Ectodermal cell (in vitro differentiated cells): ENCODE results near the gene CDH22.

Experiments used
- H3K27ac ChIP-seq: 2 replicates; pipeline ENCODE4 v1.7.0; 2013; ENCODE audit warnings: mild to moderate bottlenecking, low read depth, low read length; ENCODE audit not compliant: insufficient read depth, poor library complexity, severe bottlenecking
- H3K27me3 ChIP-seq: 2 replicates; pipeline ENCODE4 v1.7.0; 2013; ENCODE audit warnings: mild to moderate bottlenecking, low read length; ENCODE audit not compliant: insufficient read depth, control insufficient read depth, poor library complexity, severe bottlenecking
- H3K36me3 ChIP-seq: one replicate; pipeline ENCODE4 v1.7.0; 2013; ENCODE audit warnings: low read length; ENCODE audit not compliant: control insufficient read depth, insufficient read depth
- H3K4me1 ChIP-seq: one replicate; pipeline ENCODE4 v1.7.0; 2013; ENCODE audit warnings: low read length; ENCODE audit not compliant: control insufficient read depth, insufficient read depth
- H3K4me3 ChIP-seq: 2 replicates; pipeline ENCODE4 v1.7.0; 2013; ENCODE audit warnings: low read depth, low read length, control low read depth; ENCODE audit not compliant: insufficient read depth
- H3K9me3 ChIP-seq: 2 replicates; pipeline ENCODE4 v1.7.0; 2013; ENCODE audit warnings: mild to moderate bottlenecking, low read length, moderate library complexity; ENCODE audit not compliant: control insufficient read depth
- WGBS, 2 experiments: methylation state at CpG; one replicate each; pipeline ENCODE4 v1.1.7; 2013; ENCODE audit warnings: missing lambda C conversion rate in 2 of 2; 5-methylcytosine and 5-hydroxymethylcytosine counted together

Gene CDH22

GRCh38 chr20:46300281-46300680, 8.0 kb downstream of the CDH22 start:
- no peak overlapping the region for H3K4me3 ChIP-seq
- no peak overlapping the region for H3K27ac ChIP-seq
- no peaks in the 10 kb centered on the region for H3K9me3 ChIP-seq
- no peaks in the 10 kb centered on the region for H3K36me3 ChIP-seq
- H3K27me3 ChIP-seq: peaks cover 44% of the 10 kb centered on the region
- peaks cover 8% of the 10 kb centered on the region for H3K4me1 ChIP-seq
- WGBS, 2 experiments: 86 to 87% methylated on average over 12 of the region's 12 CpGs

GRCh38 chr20:46299078-46299477, 9.2 kb downstream of the CDH22 start:
- Histone ChIP-seq H3K27ac (no peak overlapping the region), H3K27me3 (peaks cover 43% of the 10 kb centered on the region), H3K36me3 (no peaks in the 10 kb centered on the region), H3K4me1 (peaks cover 20% of the 10 kb centered on the region), H3K4me3 (no peak overlapping the region), H3K9me3 (no peaks in the 10 kb centered on the region)
- 67 to 74% methylated on average over 7 of the region's 7 CpGs for WGBS, 2 experiments

GRCh38 chr20:46298374-46298773, 9.9 kb downstream of the CDH22 start:
- 88 to 89% methylated on average over 3 of the region's 3 CpGs for WGBS, 2 experiments
- Histone ChIP-seq H3K9me3 (no peaks in the 10 kb centered on the region), H3K27me3 (peaks cover 40% of the 10 kb centered on the region), H3K4me3 (no peak overlapping the region), H3K36me3 (no peaks in the 10 kb centered on the region), H3K27ac (no peak overlapping the region), H3K4me1 (peaks cover 23% of the 10 kb centered on the region)

GRCh38 chr20:46296526-46297250, 11.6 kb downstream of the CDH22 start:
- Histone ChIP-seq H3K4me1 (peaks cover 26% of the 10 kb centered on the region), H3K27me3 (peaks cover 30% of the 10 kb centered on the region), H3K9me3 (no peaks in the 10 kb centered on the region), H3K4me3 (no peak overlapping the region), H3K27ac (no peak overlapping the region), H3K36me3 (no peaks in the 10 kb centered on the region)
- WGBS, 2 experiments: 73 to 74% methylated on average over 12 of the region's 12 CpGs

- Histone ChIP-seq H3K9me3 (no peaks in the 10 kb centered on the region), H3K27me3 (peaks cover 21% of the 10 kb centered on the region), H3K36me3 (no peaks in the 10 kb centered on the region), H3K4me1 (peaks cover 26% of the 10 kb centered on the region), H3K27ac (no peak overlapping the region), H3K4me3 (no peak overlapping the region)
- WGBS, 2 experiments: 19 to 53% methylated on average over 2 to 3 of the region's 3 CpGs
These were observed 15.2 kb downstream of the CDH22 start for GRCh38 chr20:46293084-46293483.

- no peak overlapping the region for H3K4me3 ChIP-seq
- peaks cover 14% of the 10 kb centered on the region for H3K27me3 ChIP-seq
- no peak overlapping the region for H3K27ac ChIP-seq
- no peaks in the 10 kb centered on the region for H3K9me3 ChIP-seq
- 76 to 77% methylated on average over 8 of the region's 8 CpGs for WGBS, 2 experiments
- no peaks in the 10 kb centered on the region for H3K36me3 ChIP-seq
- H3K4me1 ChIP-seq: peaks cover 22% of the 10 kb centered on the region
These were observed 16.9 kb downstream of the CDH22 start for GRCh38 chr20:46291401-46291800.

- Histone ChIP-seq H3K36me3 (no peaks in the 10 kb centered on the region), H3K9me3 (no peaks in the 10 kb centered on the region), H3K27me3 (no peaks in the 10 kb centered on the region), H3K4me3 (no peak overlapping the region), H3K4me1 (peaks cover 9% of the 10 kb centered on the region), H3K27ac (no peak overlapping the region)
- 82 to 84% methylated on average over 5 of the region's 5 CpGs for WGBS, 2 experiments
These were observed 18.9 kb downstream of the CDH22 start for GRCh38 chr20:46289432-46289831.

- H3K4me3 ChIP-seq: no peak overlapping the region
- H3K4me1 ChIP-seq: peaks cover 8% of the 10 kb centered on the region
- WGBS, 2 experiments: 92 to 95% methylated on average over 6 to 7 of the region's 7 CpGs
- no peak overlapping the region for H3K27ac ChIP-seq
- H3K36me3 ChIP-seq: no peaks in the 10 kb centered on the region
- H3K9me3 ChIP-seq: no peaks in the 10 kb centered on the region
- no peaks in the 10 kb centered on the region for H3K27me3 ChIP-seq
These were observed 21.3 kb downstream of the CDH22 start for GRCh38 chr20:46286977-46287376.

GRCh38 chr20:46286382-46286781, 21.9 kb downstream of the CDH22 start:
- Histone ChIP-seq H3K4me1 (peaks cover 8% of the 10 kb centered on the region), H3K9me3 (no peaks in the 10 kb centered on the region), H3K36me3 (no peaks in the 10 kb centered on the region), H3K27ac (no peak overlapping the region), H3K27me3 (no peaks in the 10 kb centered on the region), H3K4me3 (no peak overlapping the region)
- WGBS, 2 experiments: 65 to 75% methylated on average over 13 of the region's 13 CpGs

- whole genome bisulfite sequencing, 2 experiments: 89 to 92% methylated on average over 3 of the region's 3 CpGs
- Histone ChIP-seq H3K9me3 (no peaks in the 10 kb centered on the region), H3K27me3 (no peaks in the 10 kb centered on the region), H3K27ac (no peak overlapping the region), H3K36me3 (no peaks in the 10 kb centered on the region), H3K4me1 (peaks cover 8% of the 10 kb centered on the region), H3K4me3 (no peak overlapping the region)
These were observed 22.6 kb downstream of the CDH22 start for GRCh38 chr20:46285740-46286139.
